Liver (tissue), 9 donors: Measurements from ENCODE around the gene SMC6. TPM values are rescaled to one million over a fixed set of nuclear protein-coding genes. Genes with fewer than 3 reads are reported as not detected.

ENCODE experiments used
- DNase-seq: peaks from one replicate; pipeline ENCODE4 v3.0.0-alpha.2; 2017; ENCODE audit warnings: low spot score
- H3K27ac ChIP-seq, 2 donors: one replicate each; pipeline ENCODE4 v1.7.0; 2013; ENCODE audit warnings: inconsistent platforms in 2 of 2, low read length in 2 of 2, control low read depth in 1 of 2, low read depth in 1 of 2, mild to moderate bottlenecking in 1 of 2
- H3K27me3 ChIP-seq, 4 donors: one replicate each; pipeline versions ENCODE4 v1.6.1 to v1.7.0; 2013; ENCODE audit warnings: low read length in 3 of 4, inconsistent platforms in 1 of 4, mild to moderate bottlenecking in 1 of 4, moderate library complexity in 1 of 4; ENCODE audit not compliant: control insufficient read depth in 4 of 4, insufficient read depth in 4 of 4
- H3K36me3 ChIP-seq, 4 donors: one replicate each; pipeline versions ENCODE4 v1.6.1 to v1.7.0; 2013; ENCODE audit warnings: low read length in 3 of 4, mild to moderate bottlenecking in 3 of 4, low read depth in 1 of 4, moderate library complexity in 1 of 4; ENCODE audit not compliant: control insufficient read depth in 4 of 4, insufficient read depth in 3 of 4
- H3K4me1 ChIP-seq, 4 donors: one replicate each; pipeline versions ENCODE4 v1.6.1 to v1.7.0; 2013; ENCODE audit warnings: low read length in 3 of 4, mild to moderate bottlenecking in 3 of 4, moderate library complexity in 1 of 4; ENCODE audit not compliant: control insufficient read depth in 4 of 4, insufficient read depth in 4 of 4
- H3K4me3 ChIP-seq, 3 donors: one replicate each; pipeline versions ENCODE4 v1.6.1 to v1.7.0; 2013; ENCODE audit warnings: low read length in 3 of 3, control low read depth in 1 of 3, low read depth in 1 of 3, mild to moderate bottlenecking in 1 of 3
- H3K9ac ChIP-seq, 2 donors: one replicate each; pipeline ENCODE4 v1.7.0; 2013; ENCODE audit warnings: low read length in 2 of 2, mild to moderate bottlenecking in 2 of 2, moderate library complexity in 2 of 2, control low read depth in 1 of 2, low read depth in 1 of 2
- H3K9me3 ChIP-seq, 4 donors: one replicate each; pipeline versions ENCODE4 v1.6.1 to v1.7.0; 2013; ENCODE audit warnings: low read length in 3 of 4; ENCODE audit not compliant: control insufficient read depth in 4 of 4
- ATF3 ChIP-seq: IDR thresholded peaks from 2 replicates; pipeline ENCODE4 v1.6.1; 2016; ENCODE audit warnings: antibody characterized with exemption
- CTCF ChIP-seq: fragments of 150-350 bp; IDR thresholded peaks from 2 replicates; pipeline ENCODE4 v1.5.1; 2017; ENCODE audit warnings: improper control_type of control experiment, low read depth, low read length; ENCODE audit not compliant: missing input control
- EGR1 ChIP-seq, 2 donors: IDR thresholded peaks; 2 replicates each; pipeline ENCODE4 v1.6.1; 2016 to 2018; ENCODE audit warnings: antibody characterized with exemption in 2 of 2, low read depth in 2 of 2
- FOXA1 ChIP-seq: IDR thresholded peaks from 2 replicates; pipeline ENCODE4 v1.6.1; 2016; ENCODE audit warnings: antibody characterized with exemption
- FOXA2 ChIP-seq: IDR thresholded peaks from 2 replicates; pipeline ENCODE4 v1.6.1; 2016; ENCODE audit warnings: antibody characterized with exemption
- GABPA ChIP-seq, 2 donors: IDR thresholded peaks in 1 of 2; conservative IDR thresholded peaks in 1 of 2; 2 replicates each; pipeline ENCODE4 v1.6.1; 2016; ENCODE audit warnings: antibody characterized with exemption in 2 of 2, mild to moderate bottlenecking in 1 of 2, moderate library complexity in 1 of 2
- HNF4A ChIP-seq, 2 donors: conservative IDR thresholded peaks; 2 replicates each; pipeline ENCODE4 v1.6.1; 2016; ENCODE audit warnings: antibody characterized with exemption in 2 of 2, mild to moderate bottlenecking in 2 of 2
- HNF4G ChIP-seq: IDR thresholded peaks from 2 replicates; pipeline ENCODE4 v1.6.1; 2016; ENCODE audit warnings: antibody characterized with exemption
- JUND ChIP-seq, 2 donors: IDR thresholded peaks; 2 replicates each; pipeline ENCODE4 v1.6.1; 2016; ENCODE audit warnings: antibody characterized with exemption in 2 of 2
- NR2F2 ChIP-seq: IDR thresholded peaks from 2 replicates; pipeline ENCODE4 v1.6.1; 2016; ENCODE audit warnings: antibody characterized with exemption
- RAD21 ChIP-seq, 2 donors: IDR thresholded peaks; 2 replicates each; pipeline ENCODE4 v1.6.1; 2016; ENCODE audit warnings: antibody characterized with exemption in 2 of 2, mild to moderate bottlenecking in 2 of 2
- REST ChIP-seq: IDR thresholded peaks from 2 replicates; pipeline ENCODE4 v1.6.1; 2016; ENCODE audit warnings: antibody characterized with exemption, mild to moderate bottlenecking
- RXRA ChIP-seq, 2 donors: IDR thresholded peaks; 2 replicates each; pipeline ENCODE4 v1.6.1; 2017 to 2018; ENCODE audit warnings: antibody characterized with exemption in 2 of 2, mild to moderate bottlenecking in 1 of 2
- SP1 ChIP-seq: IDR thresholded peaks from 2 replicates; pipeline ENCODE4 v1.6.1; 2018; ENCODE audit warnings: antibody characterized with exemption, mild to moderate bottlenecking
- TAF1 ChIP-seq: conservative IDR thresholded peaks from 2 replicates; pipeline ENCODE4 v1.6.1; 2016; ENCODE audit warnings: antibody characterized with exemption, mild to moderate bottlenecking
- YY1 ChIP-seq: IDR thresholded peaks from 2 replicates; pipeline ENCODE4 v1.6.1; 2016; ENCODE audit warnings: antibody characterized with exemption, mild to moderate bottlenecking
- ZBTB33 ChIP-seq: IDR thresholded peaks from 2 replicates; pipeline ENCODE4 v1.6.1; 2016; ENCODE audit warnings: antibody characterized with exemption
- WGBS: extraction: QIAGEN DNeasy Blood & Tissue Kit; methylation state at CpG from one replicate; pipeline ENCODE4 v1.1.7; 2013; 5-methylcytosine and 5-hydroxymethylcytosine counted together
- polyA plus RNA-seq, 2 donors: library from polyadenylated mRNA; stranded (reverse) in 1 of 2; unstranded in 1 of 2; fragments of 200-250 nt in 1 of 2; fragments of >200 nt in 1 of 2; fragmentation: Nextera tagmentation in 1 of 2; extraction: Ambion mirVana in 1 of 2; gene quantifications; one replicate each; pipeline versions ENCODE4 v1.2.1 to v1.2.3, GENCODE V29; 2013 to 2015
- total RNA-seq, 2 donors: library from RNA; depleted of rRNA; stranded (reverse); fragments of >200 nt; gene quantifications; one replicate each; pipeline ENCODE4 v1.2.3, GENCODE V29; 2014
- donor health status: healthy.
- donor health status: healthy.
- donor health status: healthy.
- donor health status: healthy.
- donor health status: healthy.

SMC6 gene
- total and polyA plus RNA-seq, 4 donors, result 2.6 to 22.3 (median 11.0) TPM

- H3K9ac ChIP-seq, result no peak overlapping the region
- WGBS, result 91% methylated on average over 4 of the region's 4 CpGs
- no peak for TF ChIP-seq NR2F2
- no peak for TF ChIP-seq HNF4A (conservative IDR thresholded peaks at IDR 0.05)
- no peak for TF ChIP-seq SP1
- no peak for TF ChIP-seq CTCF
- TF ChIP-seq EGR1 (IDR thresholded peaks at IDR 0.05; ENCODE audit: low read depth in 2 of 2), result no peak
- TF ChIP-seq YY1, result no peak
- TF ChIP-seq JUND (IDR thresholded peaks at IDR 0.05), result no peak
- TF ChIP-seq ZBTB33, result no peak
- no peak for TF ChIP-seq RAD21 (IDR thresholded peaks at IDR 0.05)
- no peak overlapping the region for H3K4me3 ChIP-seq
- H3K27ac ChIP-seq, result no peak overlapping the region
- H3K36me3 ChIP-seq, result peaks cover 0 to 11% (median 7%) of the 10 kb centered on the region in 4 donors
- no peak for DNase-seq
- H3K4me1 ChIP-seq, result peaks cover 0 to 23% (median 18%) of the 10 kb centered on the region in 4 donors
- no peaks in the 10 kb centered on the region for H3K27me3 ChIP-seq
- H3K9me3 ChIP-seq, result no peaks in the 10 kb centered on the region
These were observed 5.7 kb downstream of the SMC6 start for GRCh38 chr2:17747684-17748452.

GRCh38 chr2:17740203-17740602, 13.4 kb downstream of the SMC6 start:
- Histone ChIP-seq H3K36me3 (peaks cover under 1 to 45% (median 36%) of the 10 kb centered on the region in 4 donors), H3K27me3 (no peaks in the 10 kb centered on the region), H3K27ac (no peak overlapping the region), H3K9ac (no peak overlapping the region), H3K9me3 (no peaks in the 10 kb centered on the region), H3K4me1 (peaks cover 0 to 3% (median 0%) of the 10 kb centered on the region in 4 donors), H3K4me3 (no peak overlapping the region)
- no peak for TF ChIP-seq EGR1 (IDR thresholded peaks at IDR 0.05; ENCODE audit: low read depth in 2 of 2)
- no peak for TF ChIP-seq RXRA (IDR thresholded peaks at IDR 0.05)
- no peak for TF ChIP-seq JUND (IDR thresholded peaks at IDR 0.05)
- TF ChIP-seq REST, result no peak
- no peak for TF ChIP-seq ATF3
- no peak for TF ChIP-seq GABPA (IDR thresholded peaks at IDR 0.05 in 1 of 2, conservative IDR thresholded peaks at IDR 0.05 in 1 of 2)
- no peak for TF ChIP-seq NR2F2
- no peak for TF ChIP-seq SP1
- TF ChIP-seq YY1, result no peak
- no peak for TF ChIP-seq RAD21 (IDR thresholded peaks at IDR 0.05)
- no peak for TF ChIP-seq CTCF
- TF ChIP-seq TAF1, result no peak
- TF ChIP-seq HNF4A (conservative IDR thresholded peaks at IDR 0.05), result no peak
- TF ChIP-seq HNF4G, result no peak
- no peak for TF ChIP-seq ZBTB33
- no peak for TF ChIP-seq FOXA2
- no peak for TF ChIP-seq FOXA1
- no peak for DNase-seq
- 98% methylated on average over 2 of the region's 2 CpGs for WGBS
